ENCODE measurements around the gene NRIP1. TPM values are rescaled to one million over a fixed set of nuclear protein-coding genes. Genes with fewer than 3 reads are reported as not detected.
"Not testable (repeated sequence)": the region's sequence is repeated elsewhere in the genome, so short reads cannot be mapped to it uniquely, and the experiment has no call there.

NRIP1 gene
- total RNA-seq, 2 experiments from 2014 or later = 18.9 to 20.1 TPM

GRCh38 chr21:15031790-15032357 is 32.9 kb downstream of the NRIP1 start:
- no peak for ATAC-seq
- Mint-ChIP-seq H3K9me3 (ENCODE audit: insufficient read depth) (peaks cover 3% of the 10 kb centered on the region), H3K27ac (no peak overlapping the region), H3K27me3 (ENCODE audit: low read depth) (no peaks in the 10 kb centered on the region), H3K4me1 (ENCODE audit: low read depth) (peaks cover 15% of the 10 kb centered on the region), H3K4me3 (no peak overlapping the region), H3K36me3 (ENCODE audit: low read depth) (peaks cover 5% of the 10 kb centered on the region)
- ChIA-PET CTCF (interaction anchor here (1.0 kb wide), 1 partner anchor 12 kb away, joined by 3 read pairs; no protein-coding TSS in a partner anchor), POLR2A (no interaction called here)
- no peak for DNase-seq

- ATAC-seq; DNase-seq; H3K4me3 Mint-ChIP-seq; POLR2A ChIA-PET; H3K36me3 Mint-ChIP-seq (ENCODE audit: low read depth); H3K27ac Mint-ChIP-seq; H3K9me3 Mint-ChIP-seq (ENCODE audit: insufficient read depth); H3K27me3 Mint-ChIP-seq (ENCODE audit: low read depth): not testable (repeated sequence)
- H3K4me1 Mint-ChIP-seq (ENCODE audit: low read depth) = peaks cover 13% of the 10 kb centered on the region
- CTCF ChIA-PET = interaction anchor here (1.0 kb wide), 1 partner anchor 12 kb away, joined by 3 read pairs; no protein-coding TSS in a partner anchor
These were observed 33.4 kb downstream of the NRIP1 start for GRCh38 chr21:15031362-15031761.

GRCh38 chr21:15030861-15031260 is 33.9 kb downstream of the NRIP1 start:
- CTCF ChIA-PET; POLR2A ChIA-PET; H3K4me3 Mint-ChIP-seq; H3K27me3 Mint-ChIP-seq (ENCODE audit: low read depth); DNase-seq; H3K9me3 Mint-ChIP-seq (ENCODE audit: insufficient read depth); H3K36me3 Mint-ChIP-seq (ENCODE audit: low read depth); H3K27ac Mint-ChIP-seq; ATAC-seq: not testable (repeated sequence)
- H3K4me1 Mint-ChIP-seq (ENCODE audit: low read depth) = peaks cover 11% of the 10 kb centered on the region

GRCh38 chr21:15029077-15029476 is 35.7 kb downstream of the NRIP1 start:
- H3K4me3 Mint-ChIP-seq = no peak overlapping the region
- H3K4me1 Mint-ChIP-seq (ENCODE audit: low read depth) = peaks cover 6% of the 10 kb centered on the region
- ATAC-seq = no peak
- H3K9me3 Mint-ChIP-seq (ENCODE audit: insufficient read depth) = peaks cover 3% of the 10 kb centered on the region
- peaks cover 9% of the 10 kb centered on the region for H3K36me3 Mint-ChIP-seq (ENCODE audit: low read depth)
- ChIA-PET POLR2A (no interaction called here), CTCF (no interaction called here)
- no peaks in the 10 kb centered on the region for H3K27me3 Mint-ChIP-seq (ENCODE audit: low read depth)
- no peak for DNase-seq
- no peak overlapping the region for H3K27ac Mint-ChIP-seq

- Mint-ChIP-seq H3K36me3 (ENCODE audit: low read depth) (peaks cover 9% of the 10 kb centered on the region), H3K4me1 (ENCODE audit: low read depth) (peaks cover 6% of the 10 kb centered on the region), H3K4me3 (no peak overlapping the region), H3K27ac (no peak overlapping the region), H3K9me3 (ENCODE audit: insufficient read depth) (peaks cover 3% of the 10 kb centered on the region), H3K27me3 (ENCODE audit: low read depth) (no peaks in the 10 kb centered on the region)
- no peak for DNase-seq
- ATAC-seq = no peak
- ChIA-PET POLR2A (no interaction called here), CTCF (no interaction called here)
These were observed 36.6 kb downstream of the NRIP1 start for GRCh38 chr21:15028186-15028585.

- no peaks in the 10 kb centered on the region for H3K27me3 Mint-ChIP-seq (ENCODE audit: low read depth)
- no peak overlapping the region for H3K4me3 Mint-ChIP-seq
- H3K36me3 Mint-ChIP-seq (ENCODE audit: low read depth) = peaks cover 9% of the 10 kb centered on the region
- ChIA-PET CTCF (interaction anchor here (0.9 kb wide), 1 partner anchor 10 kb away, joined by 3 read pairs; no protein-coding TSS in a partner anchor), POLR2A (no interaction called here)
- DNase-seq = no peak
- H3K27ac Mint-ChIP-seq = no peak overlapping the region
- ATAC-seq = no peak
- peaks cover 3% of the 10 kb centered on the region for H3K9me3 Mint-ChIP-seq (ENCODE audit: insufficient read depth)
- peaks cover 4% of the 10 kb centered on the region for H3K4me1 Mint-ChIP-seq (ENCODE audit: low read depth)
These were observed 37.7 kb downstream of the NRIP1 start for GRCh38 chr21:15027056-15027455.

- no peak for DNase-seq
- Mint-ChIP-seq H3K4me1 (ENCODE audit: low read depth) (peaks cover 3% of the 10 kb centered on the region), H3K27ac (no peak overlapping the region), H3K9me3 (ENCODE audit: insufficient read depth) (peaks cover 3% of the 10 kb centered on the region), H3K4me3 (no peak overlapping the region), H3K36me3 (ENCODE audit: low read depth) (peaks cover 12% of the 10 kb centered on the region), H3K27me3 (ENCODE audit: low read depth) (no peaks in the 10 kb centered on the region)
- POLR2A ChIA-PET = no interaction called here
- no peak for ATAC-seq
- CTCF ChIA-PET = no interaction called here
These were observed 38.4 kb downstream of the NRIP1 start for GRCh38 chr21:15026370-15026769.

GRCh38 chr21:15023776-15024175 is 41.0 kb downstream of the NRIP1 start:
- ATAC-seq (no peak), DNase-seq (no peak)
- Mint-ChIP-seq H3K36me3 (ENCODE audit: low read depth) (peaks cover 9% of the 10 kb centered on the region), H3K27me3 (ENCODE audit: low read depth) (no peaks in the 10 kb centered on the region), H3K4me3 (no peak overlapping the region), H3K27ac (no peak overlapping the region), H3K4me1 (ENCODE audit: low read depth) (peaks cover 14% of the 10 kb centered on the region), H3K9me3 (ENCODE audit: insufficient read depth) (no peaks in the 10 kb centered on the region)
- CTCF ChIA-PET = no interaction called here
- POLR2A ChIA-PET = no interaction called here

- Mint-ChIP-seq H3K4me3 (no peak overlapping the region), H3K36me3 (ENCODE audit: low read depth) (peaks cover 9% of the 10 kb centered on the region), H3K4me1 (ENCODE audit: low read depth) (peaks cover 14% of the 10 kb centered on the region), H3K27me3 (ENCODE audit: low read depth) (no peaks in the 10 kb centered on the region), H3K27ac (no peak overlapping the region), H3K9me3 (ENCODE audit: insufficient read depth) (no peaks in the 10 kb centered on the region)
- ChIA-PET CTCF (no interaction called here), POLR2A (no interaction called here)
- no peak for ATAC-seq
- no peak for DNase-seq
These were observed 42.1 kb downstream of the NRIP1 start for GRCh38 chr21:15022608-15023261.

- Mint-ChIP-seq H3K27ac (no peak overlapping the region), H3K36me3 (ENCODE audit: low read depth) (peaks cover 11% of the 10 kb centered on the region), H3K27me3 (ENCODE audit: low read depth) (no peaks in the 10 kb centered on the region), H3K4me3 (no peak overlapping the region), H3K4me1 (ENCODE audit: low read depth) (peaks cover 14% of the 10 kb centered on the region), H3K9me3 (ENCODE audit: insufficient read depth) (no peaks in the 10 kb centered on the region)
- POLR2A ChIA-PET = no interaction called here
- CTCF ChIA-PET = no interaction called here
- DNase-seq = no peak
- no peak for ATAC-seq
These were observed 44.0 kb downstream of the NRIP1 start for GRCh38 chr21:15020797-15021196.

GRCh38 chr21:15018382-15018781 is 46.4 kb downstream of the NRIP1 start:
- ChIA-PET CTCF (no interaction called here), POLR2A (no interaction called here)
- H3K36me3 Mint-ChIP-seq (ENCODE audit: low read depth) = peaks cover 13% of the 10 kb centered on the region
- DNase-seq = no peak
- ATAC-seq = no peak
- no peaks in the 10 kb centered on the region for H3K9me3 Mint-ChIP-seq (ENCODE audit: insufficient read depth)
- no peak overlapping the region for H3K4me3 Mint-ChIP-seq
- no peaks in the 10 kb centered on the region for H3K27me3 Mint-ChIP-seq (ENCODE audit: low read depth)
- peaks cover 14% of the 10 kb centered on the region for H3K4me1 Mint-ChIP-seq (ENCODE audit: low read depth)
- H3K27ac Mint-ChIP-seq = no peak overlapping the region

GRCh38 chr21:15015622-15016471 is 49.0 kb downstream of the NRIP1 start:
- no peaks in the 10 kb centered on the region for H3K27me3 Mint-ChIP-seq (ENCODE audit: low read depth)
- no peak for ATAC-seq
- no peak overlapping the region for H3K27ac Mint-ChIP-seq
- H3K36me3 Mint-ChIP-seq (ENCODE audit: low read depth) = peaks cover 10% of the 10 kb centered on the region
- CTCF ChIA-PET = interaction anchor here (1.0 kb wide), 1 partner anchor 11 kb away, joined by 3 read pairs; no protein-coding TSS in a partner anchor
- DNase-seq = no peak
- POLR2A ChIA-PET = no interaction called here
- peaks cover 6% of the 10 kb centered on the region for H3K4me1 Mint-ChIP-seq (ENCODE audit: low read depth)
- no peaks in the 10 kb centered on the region for H3K9me3 Mint-ChIP-seq (ENCODE audit: insufficient read depth)
- no peak overlapping the region for H3K4me3 Mint-ChIP-seq
